ENCODE data around the gene ZNF320. TPM values are rescaled to one million over a fixed set of nuclear protein-coding genes. Genes with fewer than 3 reads are reported as not detected.
"Not testable (repeated sequence)": the region's sequence is repeated elsewhere in the genome, so short reads cannot be mapped to it uniquely, and the experiment has no call there.

The ZNF320 gene
- total RNA-seq, result 11.1 TPM
- long read RNA-seq, partial matches to known transcripts, result 2 of 14 reads
- long read RNA-seq, other reads (novel, unspliced or antisense), result 11 of 14 reads

GRCh38 chr19:52897138-52897935 is at the start of gene ZNF320:
Gene ZNF320 (minus strand): TSS chr19:52897635. CDS start chr19:52890255, 7,380 bp downstream.
- H3K27ac ChIP-seq (replicated peaks), result peak within 1 kb of the TSS; percentile 95
- intact Hi-C loops (cut with micrococcal nuclease), result no loop called here
- peak; percentile 97 for DNase-seq
- H3K9me3 ChIP-seq (replicated peaks), result no peaks in the 10 kb centered on the region
- peak within 1 kb of the TSS; percentile 84 for H3K4me3 ChIP-seq
- H3K4me1 ChIP-seq, result peaks cover 23% of the 10 kb centered on the region
- no peak for TF ChIP-seq CTCF (IDR thresholded peaks at IDR 0.05; ENCODE audit: borderline replicate concordance)
- H3K36me3 ChIP-seq, result peaks cover 8% of the 10 kb centered on the region
- no peaks in the 10 kb centered on the region for H3K27me3 ChIP-seq (ENCODE audit: low read depth)

GRCh38 chr19:52946322-52947310 is 49.2 kb upstream of the ZNF320 start:
- Histone ChIP-seq H3K9me3 (replicated peaks) (peaks cover 52% of the 10 kb centered on the region), H3K4me3 (peak overlapping the region; percentile 35), H3K27ac (replicated peaks) (no peak overlapping the region), H3K4me1 (peaks cover 23% of the 10 kb centered on the region), H3K36me3 (peaks cover 36% of the 10 kb centered on the region), H3K27me3 (ENCODE audit: low read depth) (no peaks in the 10 kb centered on the region)
- intact Hi-C loops (cut with micrococcal nuclease), result no loop called here
- DNase-seq, result peak; percentile 51
- no peak for TF ChIP-seq CTCF (IDR thresholded peaks at IDR 0.05; ENCODE audit: borderline replicate concordance)

GRCh38 chr19:52945652-52946321 is 48.4 kb upstream of the ZNF320 start:
- peaks cover 44% of the 10 kb centered on the region for H3K9me3 ChIP-seq (replicated peaks)
- no peak for TF ChIP-seq CTCF (IDR thresholded peaks at IDR 0.05; ENCODE audit: borderline replicate concordance)
- peak overlapping the region; percentile 21 for H3K27ac ChIP-seq (replicated peaks)
- H3K27me3 ChIP-seq (ENCODE audit: low read depth), result no peaks in the 10 kb centered on the region
- peak overlapping the region; percentile 35 for H3K4me3 ChIP-seq
- intact Hi-C loops (cut with micrococcal nuclease), result no loop called here
- peaks cover 26% of the 10 kb centered on the region for H3K4me1 ChIP-seq
- DNase-seq, result no peak
- peaks cover 28% of the 10 kb centered on the region for H3K36me3 ChIP-seq

GRCh38 chr19:52944703-52945493 is 47.5 kb upstream of the ZNF320 start:
- H3K27me3 ChIP-seq (ENCODE audit: low read depth); DNase-seq; intact Hi-C loops (cut with micrococcal nuclease); H3K4me3 ChIP-seq: not testable (repeated sequence)
- H3K9me3 ChIP-seq (replicated peaks), result peaks cover 35% of the 10 kb centered on the region
- H3K27ac ChIP-seq (replicated peaks), result peak overlapping the region; percentile 33
- H3K36me3 ChIP-seq, result peaks cover 19% of the 10 kb centered on the region
- peaks cover 26% of the 10 kb centered on the region for H3K4me1 ChIP-seq

- no peak for TF ChIP-seq CTCF (IDR thresholded peaks at IDR 0.05; ENCODE audit: borderline replicate concordance)
- intact Hi-C loops (cut with micrococcal nuclease), result no loop called here
Measured at GRCh38 chr19:52943884-52944643, 46.6 kb upstream of the ZNF320 start.

More at GRCh38 chr19:52943884-52944643, 46.6 kb upstream of the ZNF320 start:
- Histone ChIP-seq H3K36me3 (peaks cover 11% of the 10 kb centered on the region), H3K9me3 (replicated peaks) (peaks cover 26% of the 10 kb centered on the region), H3K4me3 (no peak overlapping the region), H3K27me3 (ENCODE audit: low read depth) (no peaks in the 10 kb centered on the region), H3K4me1 (peaks cover 26% of the 10 kb centered on the region), H3K27ac (replicated peaks) (no peak overlapping the region)
- no peak for DNase-seq
